ENCODE results near the gene MED26. TPM values are rescaled to one million over a fixed set of nuclear protein-coding genes. Genes with fewer than 3 reads are reported as not detected.
"Not testable (repeated sequence)": the region's sequence is repeated elsewhere in the genome, so short reads cannot be mapped to it uniquely, and the experiment has no call there.

Gene MED26
- polyA plus RNA-seq, 3 donors = 3.0 to 6.2 (median 3.4) TPM

DNA sequence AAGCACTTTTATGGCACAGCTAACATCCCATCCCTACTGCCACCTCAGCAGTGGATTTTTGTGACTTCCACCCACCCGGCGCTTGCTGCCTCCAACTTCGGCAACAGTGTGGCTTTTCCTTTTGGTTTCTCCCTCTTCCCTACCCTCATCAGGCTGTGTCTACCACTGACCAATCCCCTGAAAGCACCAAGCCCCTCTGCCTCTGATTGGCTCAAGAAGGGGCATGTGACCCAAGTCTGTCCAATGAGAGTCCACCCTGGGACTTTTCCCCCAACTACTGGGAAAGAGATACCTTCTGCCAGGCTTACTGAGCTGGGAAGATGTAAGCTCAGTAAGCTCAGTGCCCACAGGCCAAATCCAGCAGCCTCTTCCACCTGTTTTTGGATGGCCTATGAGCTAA, 26.1 kb upstream of the MED26 start:
- 94 to 96% (median 95%) methylated on average over 3 of the region's 3 CpGs for WGBS, 3 donors
- H3K27ac ChIP-seq (ENCODE audit: low read depth, low read length) = no peak overlapping the region

DNA sequence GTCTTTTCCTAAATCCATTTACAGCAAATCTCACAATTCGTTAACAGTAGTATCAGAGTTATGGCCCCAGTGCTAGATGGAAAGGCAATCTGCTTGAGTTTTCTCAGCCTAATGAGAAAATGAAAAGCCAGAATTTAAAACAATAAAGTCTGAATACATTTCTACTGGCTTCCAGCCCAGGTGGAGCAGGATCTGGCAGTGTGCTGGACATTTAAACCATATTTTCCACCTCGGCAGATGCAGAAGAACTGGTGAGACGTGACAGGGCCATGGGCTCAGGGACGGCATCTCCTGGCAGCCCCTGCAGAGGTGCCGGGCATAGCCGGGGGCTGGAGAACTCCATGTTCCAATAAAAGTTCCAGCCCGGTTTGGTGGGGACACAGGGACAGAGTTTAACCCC, 24.9 kb upstream of the MED26 start:
- no peak overlapping the region for H3K27ac ChIP-seq (ENCODE audit: low read depth, low read length)
- WGBS, 3 donors = 73 to 80% (median 77%) methylated on average over 7 of the region's 7 CpGs

DNA sequence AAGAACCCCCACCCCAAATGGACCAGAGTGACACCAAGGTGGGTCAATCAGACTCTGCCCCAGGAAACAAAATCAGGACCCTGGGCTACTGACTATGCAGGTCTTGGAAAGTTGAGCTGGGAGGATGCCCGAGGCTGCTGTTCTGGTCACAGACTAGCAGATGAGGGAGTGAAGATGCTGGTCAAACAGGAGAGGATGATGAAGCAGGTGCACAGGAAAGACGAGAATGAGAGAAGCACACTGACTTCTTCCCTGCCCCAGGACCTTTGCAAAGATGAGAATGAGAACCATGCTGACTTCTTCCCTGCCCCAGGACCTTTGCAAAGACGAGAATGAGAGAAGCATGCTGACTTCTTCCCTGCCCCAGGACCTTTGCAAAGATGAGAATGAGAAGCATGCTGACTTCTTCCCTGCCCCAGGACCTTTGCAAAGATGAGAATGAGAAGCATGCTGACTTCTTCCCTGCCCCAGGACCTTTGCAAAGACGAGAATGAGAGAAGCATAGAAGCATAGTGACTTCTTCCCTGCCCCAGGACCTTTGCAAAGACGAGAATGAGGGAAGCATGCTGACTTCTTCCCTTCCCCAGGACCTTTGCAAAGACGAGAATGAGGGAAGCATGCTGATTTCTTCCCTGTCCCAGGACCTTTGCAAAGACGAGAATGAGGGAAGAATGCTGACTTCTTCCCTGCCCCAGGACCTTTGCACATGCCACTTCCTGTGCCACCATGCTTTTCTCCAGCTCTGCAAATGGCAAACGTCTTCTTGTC, 23.6 kb upstream of the MED26 start:
- not testable (repeated sequence) for H3K27ac ChIP-seq (ENCODE audit: low read depth, low read length)
- WGBS, 3 donors = 87 to 93% (median 92%) methylated on average over 8 of the region's 8 CpGs

DNA sequence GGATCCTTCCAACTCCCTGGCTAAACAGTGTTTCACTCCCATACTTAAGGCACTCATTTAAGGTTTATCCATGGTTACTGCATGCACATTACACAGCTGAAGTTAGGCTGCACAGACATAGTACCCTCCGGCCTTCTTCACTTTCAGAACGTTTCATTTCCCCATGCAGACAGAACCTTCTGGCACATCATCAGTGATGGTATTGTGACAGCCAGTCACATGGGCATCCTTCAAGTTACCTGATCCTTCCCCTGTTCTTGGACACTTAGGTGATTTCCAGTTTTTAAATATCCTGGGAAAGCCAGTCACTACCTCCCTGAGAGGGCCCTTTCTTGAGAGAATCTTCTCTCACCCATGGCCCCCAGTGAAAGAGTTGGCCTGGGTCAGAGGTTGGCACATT, 22.8 kb upstream of the MED26 start:
- WGBS, 3 donors = 56 to 75% (median 71%) methylated on average over 2 of the region's 2 CpGs
- no peak overlapping the region for H3K27ac ChIP-seq (ENCODE audit: low read depth, low read length)

DNA sequence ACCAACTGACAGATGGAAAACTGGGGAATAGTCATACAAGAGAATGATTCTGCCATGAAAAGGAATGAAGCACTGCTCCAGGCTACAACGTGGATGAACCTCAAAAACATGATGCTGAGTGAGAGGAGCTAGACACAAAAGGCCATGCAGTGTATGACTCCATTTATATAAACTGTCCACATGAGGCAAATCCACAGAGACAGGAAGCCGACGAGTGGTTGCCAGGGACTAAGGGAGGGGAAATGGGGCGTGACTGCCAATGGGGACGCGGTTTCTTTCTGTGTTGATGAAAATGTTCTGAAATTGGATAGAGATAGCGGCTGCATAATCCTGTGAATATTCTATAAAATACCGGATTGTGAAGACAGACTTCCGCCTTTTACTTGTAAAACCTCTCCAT, 21.7 kb upstream of the MED26 start:
- no peak overlapping the region for H3K27ac ChIP-seq (ENCODE audit: low read depth, low read length)
- 33 to 74% (median 51%) methylated on average over 9 of the region's 9 CpGs for WGBS, 3 donors

DNA sequence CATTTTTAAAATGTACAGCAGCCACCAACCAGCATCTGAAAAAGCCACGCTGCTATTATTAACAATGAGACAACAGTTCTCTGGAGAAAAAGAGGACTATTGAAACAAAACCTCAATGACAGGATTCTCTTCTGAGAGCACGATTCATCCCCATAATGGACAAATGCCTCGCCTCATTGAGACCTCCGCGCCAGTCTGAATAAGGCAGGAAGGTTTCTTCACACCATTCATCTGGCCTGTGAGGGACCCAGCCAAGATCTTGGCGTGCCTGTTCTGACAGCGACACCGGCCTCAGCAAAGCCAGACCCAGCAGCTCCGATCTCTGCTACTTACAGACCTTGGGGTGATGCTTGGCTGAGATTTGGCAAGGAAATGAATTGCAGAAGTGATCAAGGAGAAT, 17.1 kb upstream of the MED26 start:
- 95 to 97% (median 95%) methylated on average over 9 of the region's 9 CpGs for whole genome bisulfite sequencing, 3 donors
- no peak overlapping the region for H3K27ac ChIP-seq (ENCODE audit: low read depth, low read length)

DNA sequence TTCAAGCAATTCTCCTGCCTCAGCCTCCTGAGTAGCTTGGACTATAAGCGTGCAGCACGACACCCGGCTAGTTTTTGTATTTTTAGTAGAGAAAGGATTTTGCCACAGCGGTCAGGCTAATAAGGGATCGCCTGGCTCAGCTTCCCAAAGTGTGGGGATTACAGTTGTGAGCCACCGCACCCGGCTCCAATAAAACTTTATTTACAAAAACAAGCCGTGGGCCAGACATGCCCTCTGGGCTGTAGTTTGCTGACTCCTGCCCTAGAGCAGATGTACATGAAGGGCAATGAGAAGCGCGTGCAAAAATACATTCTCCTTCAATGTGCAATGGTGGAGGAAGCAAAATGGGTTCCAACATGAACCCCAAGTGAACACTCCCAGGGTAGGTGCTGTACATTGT, 13.7 kb upstream of the MED26 start:
- WGBS, 3 donors = 96 to 99% (median 97%) methylated on average over 10 of the region's 10 CpGs

DNA sequence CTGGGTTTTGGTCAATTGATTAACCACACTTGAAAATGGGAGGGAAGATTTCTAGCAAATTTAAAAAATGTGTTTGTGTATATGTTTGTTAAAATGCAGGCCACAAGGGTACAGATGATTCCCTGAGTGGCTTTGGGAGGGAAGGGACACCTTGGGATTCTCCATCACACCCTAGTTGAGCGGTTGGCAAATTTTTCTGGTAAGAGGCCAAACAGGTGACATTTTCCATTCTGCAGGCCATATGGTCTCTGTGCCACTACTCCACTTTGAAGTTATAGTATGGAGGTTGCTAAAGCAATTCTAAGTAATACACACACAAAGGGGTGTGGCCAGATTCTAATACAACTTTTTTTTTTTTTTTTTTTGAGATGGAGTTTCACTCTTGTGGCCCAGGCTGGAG, 12.9 kb upstream of the MED26 start:
- 88 to 98% (median 96%) methylated on average over 1 of the region's 1 CpG for WGBS, 3 donors
- no peak overlapping the region for H3K27ac ChIP-seq (ENCODE audit: low read depth, low read length)

More for the DNA sequence above, 13.7 kb upstream of the MED26 start:
- no peak overlapping the region for H3K27ac ChIP-seq (ENCODE audit: low read depth, low read length)

DNA sequence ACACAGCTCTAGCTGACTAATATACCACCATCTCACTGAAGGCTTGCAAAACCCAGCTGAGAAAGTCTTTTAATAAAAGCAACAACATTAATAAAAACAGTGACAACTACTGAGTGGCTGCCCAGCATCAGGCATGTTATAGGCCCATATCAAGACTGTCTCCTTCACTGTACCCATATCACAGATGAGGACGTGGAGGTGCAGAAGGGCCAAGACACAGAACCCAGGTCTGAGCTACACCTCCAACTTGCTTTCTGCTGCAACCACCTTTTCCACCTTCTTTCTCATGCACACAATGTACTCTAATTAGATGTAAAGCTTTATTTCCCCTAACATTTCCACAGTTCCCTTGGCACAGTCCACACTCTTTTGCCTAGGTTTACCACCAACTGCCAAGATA, 10.7 kb upstream of the MED26 start:
- WGBS, 3 donors = 92 to 100% (median 93%) methylated on average over 1 of the region's 1 CpG
- no peak overlapping the region for H3K27ac ChIP-seq (ENCODE audit: low read depth, low read length)

DNA sequence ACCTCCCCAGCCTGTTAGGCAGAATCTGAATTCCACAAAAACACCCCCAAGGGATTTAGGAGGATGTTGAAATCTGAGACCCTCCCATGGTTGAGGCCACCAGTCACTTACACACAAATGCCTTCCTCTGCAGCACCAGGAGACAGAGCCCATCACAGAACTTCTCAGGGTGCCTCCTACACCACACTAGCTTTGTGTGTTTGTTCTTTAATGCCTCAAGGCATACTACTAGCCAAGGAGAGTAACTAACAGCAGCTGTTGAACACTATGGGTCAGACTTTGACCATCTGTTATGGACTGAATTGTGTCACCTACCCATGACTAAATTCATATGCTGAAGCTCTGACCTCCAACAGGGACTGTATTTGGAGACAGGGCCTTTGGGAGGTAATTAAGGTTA, 9.5 kb upstream of the MED26 start:
- H3K27ac ChIP-seq (ENCODE audit: low read depth, low read length) = no peak overlapping the region

DNA sequence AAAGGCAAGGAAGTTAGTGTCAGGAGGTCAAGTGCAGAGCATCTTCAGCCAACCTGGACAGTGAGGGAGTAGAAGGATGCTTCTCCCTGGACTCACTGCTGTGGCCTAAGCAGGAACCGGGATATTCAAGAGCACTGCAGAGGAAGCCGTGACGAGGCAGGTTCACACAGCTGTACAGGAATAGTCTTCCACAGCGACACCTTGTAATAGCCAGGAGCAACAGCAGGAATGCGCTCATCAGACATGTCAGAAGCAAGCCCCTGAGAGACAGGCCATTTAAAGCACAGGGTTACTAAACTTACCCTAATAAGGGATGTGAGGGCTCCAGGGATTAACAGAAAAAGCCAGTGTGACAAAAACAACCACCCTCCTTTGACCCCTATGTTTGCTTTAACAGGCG, 3.5 kb upstream of the MED26 start:
- 89 to 94% (median 92%) methylated on average over 6 of the region's 6 CpGs for WGBS, 3 donors
- H3K27ac ChIP-seq (ENCODE audit: low read depth, low read length) = no peak overlapping the region

DNA sequence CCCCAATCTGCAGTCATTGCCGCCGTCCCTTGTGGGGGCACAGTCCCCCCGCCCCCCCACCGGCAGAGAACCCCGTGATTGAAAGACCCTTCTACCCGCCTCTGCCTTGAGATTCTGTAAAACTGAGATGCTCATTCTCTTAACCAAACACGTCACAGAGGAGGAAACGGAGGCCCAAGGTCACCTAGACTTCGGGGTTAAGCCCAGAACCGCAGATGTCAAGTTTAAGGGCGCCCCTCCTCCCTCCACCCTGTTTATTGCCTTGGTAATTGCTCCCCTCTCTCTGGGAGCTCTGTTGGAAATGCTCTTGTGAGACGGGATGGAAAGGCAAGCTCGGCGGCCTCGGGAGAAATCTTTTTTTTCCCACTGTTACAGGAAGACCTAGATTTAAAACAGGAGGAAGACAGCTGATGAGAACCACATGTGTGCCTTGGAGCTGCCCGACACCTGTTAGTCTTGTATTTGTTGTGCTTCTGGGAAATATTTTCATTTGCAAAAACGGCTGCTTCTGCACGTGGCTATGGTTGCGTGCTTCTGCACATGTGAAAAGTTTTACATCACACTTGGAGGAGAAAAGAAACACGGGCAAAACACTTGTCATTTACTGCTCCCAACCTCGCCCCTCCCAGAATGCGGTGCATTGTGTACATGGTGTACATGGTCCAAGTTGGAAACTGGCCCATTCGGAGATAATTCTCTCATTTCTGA, 1.1 kb upstream of the MED26 start:
- H3K27ac ChIP-seq (ENCODE audit: low read depth, low read length) = no peak overlapping the region
- WGBS, 3 donors = 1 to 11% (median 5%) methylated on average over 23 of the region's 23 CpGs

DNA sequence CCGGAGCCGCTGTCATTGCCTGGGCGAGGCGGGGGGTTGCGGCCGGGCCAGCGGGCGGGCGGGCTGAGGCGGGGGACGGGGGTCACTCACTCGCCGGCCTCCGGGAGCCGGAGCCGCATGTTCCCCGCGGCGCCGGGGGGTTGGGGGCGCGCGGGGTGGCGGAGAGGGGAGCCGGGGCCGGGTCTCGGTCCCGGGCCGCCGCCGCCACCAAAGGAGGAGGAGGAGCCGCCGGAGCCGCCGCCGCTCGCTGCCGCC, 149 bp downstream of the MED26 start:
- WGBS, 3 donors = 0% methylated on average over 10 to 38 of the region's 38 CpGs
- H3K27ac ChIP-seq (ENCODE audit: low read depth, low read length) = no peak overlapping the region

DNA sequence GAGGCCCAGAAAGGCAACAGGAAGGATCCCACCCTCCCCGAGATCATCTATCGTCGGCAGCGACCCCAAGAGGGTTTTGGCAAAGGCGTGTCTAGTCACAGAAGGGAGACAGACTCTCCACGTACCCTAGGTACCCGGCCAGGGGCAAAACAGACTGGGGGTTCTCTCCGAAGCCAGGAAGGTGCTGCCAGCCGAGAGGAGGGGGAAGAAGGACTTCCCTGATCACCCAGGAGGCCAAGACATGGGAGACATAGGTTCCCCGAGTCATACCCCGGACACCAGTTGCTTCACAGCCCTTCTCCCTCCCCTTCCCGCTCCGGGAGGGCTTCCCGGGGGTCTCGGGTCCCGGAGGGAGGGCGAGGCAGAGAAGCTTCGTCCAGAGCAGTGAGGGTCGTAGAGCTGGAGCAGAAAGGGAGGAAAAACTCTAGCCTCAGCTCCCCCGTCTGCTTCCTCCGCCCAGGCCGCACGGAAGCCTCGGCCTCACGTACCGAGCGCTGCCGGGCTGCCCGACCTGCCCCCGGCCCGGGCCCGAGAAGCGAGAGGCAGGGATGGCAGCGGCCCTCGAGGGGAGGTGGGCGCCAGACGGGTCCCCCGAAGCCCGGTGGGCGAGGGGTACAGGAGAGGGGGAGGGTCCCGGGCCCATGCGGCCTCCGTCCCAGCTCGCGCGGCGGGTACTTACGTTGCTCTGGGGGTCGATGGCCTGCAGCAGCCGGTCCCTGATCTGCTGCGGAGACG, 644 bp downstream of the MED26 start:
- no peak overlapping the region for H3K27ac ChIP-seq (ENCODE audit: low read depth, low read length)
- 0% methylated on average over 41 to 52 of the region's 52 CpGs for WGBS, 3 donors

DNA sequence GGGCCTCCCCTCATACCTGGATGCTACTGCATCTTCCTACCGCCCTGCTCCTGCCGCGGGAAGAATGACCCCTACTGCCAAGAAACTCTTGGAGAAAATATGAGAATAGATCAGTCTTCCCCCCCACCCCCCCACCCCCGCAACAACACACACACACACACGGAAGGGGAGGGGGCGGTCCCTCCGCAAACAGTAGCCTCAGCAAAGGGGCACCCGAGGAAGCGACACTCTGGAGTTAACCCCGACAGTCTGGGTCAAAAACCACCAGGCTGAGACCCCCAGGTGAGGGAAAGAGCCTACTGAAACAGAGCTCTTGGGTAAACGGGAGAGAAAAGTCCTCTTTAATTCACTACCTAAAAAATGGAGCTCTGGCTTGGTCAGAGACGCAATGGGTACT, 1.2 kb downstream of the MED26 start:
- no peak overlapping the region for H3K27ac ChIP-seq (ENCODE audit: low read depth, low read length)
- WGBS, 3 donors = 2 to 3% (median 3%) methylated on average over 12 of the region's 12 CpGs

DNA sequence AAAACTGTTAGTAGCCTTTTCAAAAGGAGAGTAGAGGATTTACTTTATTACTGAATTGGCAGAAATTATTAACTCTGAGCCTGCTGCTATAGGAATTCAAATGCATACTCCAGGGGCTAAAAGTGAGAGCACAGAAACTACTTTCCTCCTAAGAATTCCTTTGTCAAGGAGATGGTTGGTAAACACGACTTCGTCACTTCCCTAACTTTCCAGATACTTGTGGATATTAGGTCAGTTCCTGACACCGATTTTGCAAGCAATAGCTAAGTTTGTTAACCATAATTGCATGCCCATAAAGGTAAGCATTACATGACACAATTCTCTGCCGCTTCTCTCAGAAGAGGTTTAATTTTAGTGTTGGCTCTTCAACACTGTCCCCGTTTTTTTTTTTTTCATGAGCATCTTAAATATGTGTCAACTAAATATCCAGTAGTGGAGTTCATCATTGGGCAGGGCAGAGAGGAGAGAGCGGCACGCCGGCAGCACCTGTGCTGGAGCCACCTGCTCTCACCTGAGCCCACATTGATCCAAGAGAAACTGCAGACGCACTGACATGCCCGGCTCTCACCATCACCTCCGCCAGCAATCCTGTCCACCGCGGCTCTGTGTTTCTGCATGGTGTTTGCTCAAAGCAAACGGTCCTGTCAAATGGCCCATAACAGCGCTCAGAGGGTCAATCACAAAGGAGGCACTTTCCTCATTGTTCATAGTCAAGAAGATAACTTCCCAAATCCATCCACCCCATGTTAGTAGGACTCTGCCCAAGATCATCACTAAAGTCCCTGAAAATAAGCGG, 2.6 kb downstream of the MED26 start:
- WGBS, 3 donors = 44 to 77% (median 73%) methylated on average over 16 of the region's 16 CpGs
- no peak overlapping the region for H3K27ac ChIP-seq (ENCODE audit: low read depth, low read length)

DNA sequence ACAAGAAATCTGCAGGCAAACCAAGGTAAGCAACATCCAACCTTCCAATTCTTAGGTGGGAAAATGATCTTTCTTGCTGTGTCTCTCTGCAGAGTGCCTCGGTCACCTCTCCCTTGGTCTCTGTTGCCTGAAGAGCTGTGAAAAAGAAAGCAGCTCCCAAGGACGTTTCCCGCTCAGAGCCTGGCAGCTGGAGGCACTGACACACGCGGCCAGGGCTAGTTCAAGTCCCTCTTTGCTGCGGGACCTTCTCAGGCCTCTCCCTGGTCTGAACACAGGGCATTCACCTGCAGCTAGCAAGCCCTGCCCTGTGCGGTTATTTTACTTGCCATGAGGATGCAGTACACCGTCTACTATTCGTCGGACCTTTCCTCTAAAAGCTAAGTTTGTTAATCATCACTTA, 3.8 kb downstream of the MED26 start:
- 36 to 87% (median 84%) methylated on average over 10 of the region's 10 CpGs for WGBS, 3 donors
- no peak overlapping the region for H3K27ac ChIP-seq (ENCODE audit: low read depth, low read length)

DNA sequence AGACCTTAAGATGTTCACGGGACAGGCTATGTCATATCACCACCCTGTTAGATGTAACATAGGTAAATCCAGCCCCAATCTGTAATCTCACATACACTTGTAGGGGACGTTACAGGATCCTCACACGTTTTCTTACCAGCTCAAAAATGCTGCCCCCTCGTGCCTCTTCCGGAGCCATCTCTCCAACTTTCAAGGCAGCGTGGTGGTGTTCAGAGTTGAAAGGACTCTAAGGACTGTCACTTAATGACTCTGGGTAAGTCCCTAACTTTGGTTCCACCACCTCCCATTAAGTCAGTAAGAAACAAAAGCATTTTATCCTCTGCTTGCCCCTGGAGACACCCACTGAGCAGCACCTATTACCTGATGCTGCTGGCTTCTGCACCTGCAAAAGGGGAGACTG, 4.4 kb downstream of the MED26 start:
- 72 to 79% (median 74%) methylated on average over 6 of the region's 6 CpGs for WGBS, 3 donors
- H3K27ac ChIP-seq (ENCODE audit: low read depth, low read length) = no peak overlapping the region

DNA sequence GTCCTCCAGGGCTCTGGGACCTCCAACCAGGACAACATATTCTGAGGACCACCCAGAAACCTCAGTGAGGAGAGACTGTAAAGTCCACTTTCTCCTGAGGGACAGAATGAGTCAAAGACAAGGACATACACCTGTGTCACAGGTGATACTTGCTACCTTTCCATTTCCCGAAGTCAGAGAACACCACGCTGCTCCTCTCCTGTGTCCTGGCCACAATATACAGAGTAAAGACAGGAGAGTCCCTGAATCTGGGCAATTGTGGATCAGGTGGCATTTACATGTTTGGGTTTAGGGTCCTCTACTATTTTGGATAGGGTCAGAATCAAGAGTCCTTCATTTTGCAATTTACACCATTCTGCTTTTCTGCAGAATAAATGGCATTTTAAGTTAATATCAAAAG, 4.9 kb downstream of the MED26 start:
- H3K27ac ChIP-seq (ENCODE audit: low read depth, low read length) = no peak overlapping the region
- 89 to 98% (median 95%) methylated on average over 2 of the region's 2 CpGs for WGBS, 3 donors

All from adipose tissue (tissue), 3 donors.